Osteocyte (in vitro differentiated cells): Measurements from ENCODE around the gene PTP4A1. TPM values are rescaled to one million over a fixed set of nuclear protein-coding genes. Genes with fewer than 3 reads are reported as not detected.

Experiments
- DNase-seq: peaks from one replicate; pipeline ENCODE4 v3.0.0; 2021; ENCODE audit warnings: mixed read lengths; ENCODE audit not compliant: unreplicated experiment; ENCODE audit errors: extremely low spot score
- H3K27ac Mint-ChIP-seq: one replicate; pipeline ENCODE4 v1.8.0; 2021; ENCODE audit warnings: mild to moderate bottlenecking, mixed read lengths; ENCODE audit not compliant: unreplicated experiment
- H3K27me3 Mint-ChIP-seq: one replicate; pipeline ENCODE4 v1.8.0; 2021; ENCODE audit warnings: mixed read lengths; ENCODE audit not compliant: unreplicated experiment
- H3K36me3 Mint-ChIP-seq: one replicate; pipeline ENCODE4 v1.8.0; 2021; ENCODE audit warnings: mixed read lengths; ENCODE audit not compliant: unreplicated experiment
- H3K4me1 Mint-ChIP-seq: one replicate; pipeline ENCODE4 v1.8.0; 2021; ENCODE audit warnings: mixed read lengths; ENCODE audit not compliant: unreplicated experiment
- H3K4me3 Mint-ChIP-seq: one replicate; pipeline ENCODE4 v1.8.0; 2021; ENCODE audit warnings: mild to moderate bottlenecking, moderate library complexity, mixed read lengths; ENCODE audit not compliant: unreplicated experiment
- H3K9me3 Mint-ChIP-seq: one replicate; pipeline ENCODE4 v1.8.0; 2021; ENCODE audit warnings: mixed read lengths; ENCODE audit not compliant: unreplicated experiment
- CTCF ChIP-seq: fragments of 200-600 bp; sonication (generic); IDR thresholded peaks from 2 replicates; pipeline ENCODE4 v1.5.0; 2021; ENCODE audit warnings: antibody characterized with exemption, mild to moderate bottlenecking, moderate library complexity
- total RNA-seq: library from RNA; stranded (reverse); gene quantifications from 2 replicates; pipeline ENCODE4 v1.2.1, GENCODE V29; 2021

PTP4A1 gene
- total RNA-seq, 1 donor from 2014 or later = 62.4 TPM

GRCh38 chr6:63561288-63561687 lies 11.0 kb upstream of the PTP4A1 start:
- H3K4me1 Mint-ChIP-seq = peaks cover 20% of the 10 kb centered on the region
- H3K27me3 Mint-ChIP-seq = peaks cover 7% of the 10 kb centered on the region
- no peaks in the 10 kb centered on the region for H3K9me3 Mint-ChIP-seq
- TF ChIP-seq CTCF = no peak
- no peak for DNase-seq
- no peak overlapping the region for H3K27ac Mint-ChIP-seq
- H3K36me3 Mint-ChIP-seq = no peaks in the 10 kb centered on the region
- no peak overlapping the region for H3K4me3 Mint-ChIP-seq

DNA sequence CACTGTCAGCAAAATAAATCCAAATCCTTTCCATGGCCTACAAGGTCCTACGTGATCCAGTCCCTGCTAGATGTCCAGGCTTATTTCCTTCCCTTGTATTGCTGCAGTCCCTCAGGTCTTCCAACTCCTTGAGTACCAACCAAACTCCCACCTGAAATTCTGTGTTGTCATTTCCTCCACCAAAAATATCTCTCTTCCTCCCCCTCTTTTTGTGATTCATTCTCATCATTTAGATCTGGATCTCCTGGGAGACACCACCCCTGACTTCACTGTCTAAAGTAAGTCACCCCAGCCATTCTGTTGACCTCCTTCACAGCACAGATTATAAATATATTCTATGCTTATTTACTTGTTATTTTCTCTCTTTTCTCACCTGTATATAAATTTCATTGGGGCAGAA lies 9.0 kb upstream of the PTP4A1 start:
- H3K27ac Mint-ChIP-seq = no peak overlapping the region
- TF ChIP-seq CTCF = no peak
- peaks cover 2% of the 10 kb centered on the region for H3K27me3 Mint-ChIP-seq

GRCh38 chr6:63565058-63565726 lies 7.1 kb upstream of the PTP4A1 start:
- Mint-ChIP-seq H3K27me3 (no peaks in the 10 kb centered on the region), H3K27ac (no peak overlapping the region), H3K4me3 (no peak overlapping the region), H3K9me3 (no peaks in the 10 kb centered on the region), H3K36me3 (no peaks in the 10 kb centered on the region), H3K4me1 (peaks cover 28% of the 10 kb centered on the region)
- no peak for DNase-seq
- TF ChIP-seq CTCF = no peak

More for the DNA sequence above, 9.0 kb upstream of the PTP4A1 start:
- Mint-ChIP-seq H3K4me3 (no peak overlapping the region), H3K36me3 (no peaks in the 10 kb centered on the region), H3K9me3 (no peaks in the 10 kb centered on the region), H3K4me1 (peaks cover 28% of the 10 kb centered on the region)
- no peak for DNase-seq

DNA sequence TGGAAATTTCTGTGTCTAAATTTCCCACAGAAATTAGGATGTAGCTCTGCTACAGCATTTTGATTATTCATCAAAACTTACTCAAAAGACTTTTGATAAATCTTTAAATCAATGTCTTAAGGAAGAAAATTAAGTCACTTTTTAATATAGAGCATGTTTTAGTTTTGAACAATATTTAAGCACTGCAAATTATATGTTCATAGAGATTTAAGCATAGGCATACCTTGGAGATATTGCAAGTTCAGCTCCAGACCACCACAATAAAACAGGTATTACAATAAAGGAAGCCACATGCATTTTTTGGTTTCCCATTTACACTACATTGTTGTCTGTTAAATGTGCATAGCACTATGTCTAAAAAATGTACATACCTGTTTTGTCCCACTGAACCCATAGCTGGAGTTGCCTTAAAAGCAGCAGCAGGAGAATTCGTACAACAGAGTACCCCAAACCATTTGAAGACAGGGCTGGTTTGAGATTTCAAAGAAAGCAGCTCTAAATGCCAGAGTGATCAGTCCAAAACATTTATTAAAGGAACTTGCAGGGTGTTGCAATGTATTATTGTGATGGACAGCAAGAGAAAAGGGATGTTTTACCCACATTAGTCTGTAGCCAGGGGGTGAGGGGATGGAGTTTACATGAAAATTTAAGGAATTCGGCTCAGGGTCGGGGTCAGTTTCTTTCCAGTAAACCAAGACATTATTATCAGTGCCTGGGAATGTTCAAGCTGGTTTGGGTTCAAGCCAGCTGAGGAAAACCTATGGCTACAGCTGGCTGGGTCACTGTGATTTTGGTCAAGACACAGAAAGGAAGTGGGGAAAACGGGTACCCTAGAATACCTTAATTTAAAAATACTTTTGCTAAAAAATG lies 6.3 kb upstream of the PTP4A1 start:
- Mint-ChIP-seq H3K27ac (peak overlapping the region; percentile 64), H3K4me3 (peak overlapping the region; percentile 35), H3K4me1 (peaks cover 24% of the 10 kb centered on the region), H3K9me3 (no peaks in the 10 kb centered on the region), H3K27me3 (no peaks in the 10 kb centered on the region), H3K36me3 (no peaks in the 10 kb centered on the region)
- DNase-seq = no peak
- TF ChIP-seq CTCF = no peak

DNA sequence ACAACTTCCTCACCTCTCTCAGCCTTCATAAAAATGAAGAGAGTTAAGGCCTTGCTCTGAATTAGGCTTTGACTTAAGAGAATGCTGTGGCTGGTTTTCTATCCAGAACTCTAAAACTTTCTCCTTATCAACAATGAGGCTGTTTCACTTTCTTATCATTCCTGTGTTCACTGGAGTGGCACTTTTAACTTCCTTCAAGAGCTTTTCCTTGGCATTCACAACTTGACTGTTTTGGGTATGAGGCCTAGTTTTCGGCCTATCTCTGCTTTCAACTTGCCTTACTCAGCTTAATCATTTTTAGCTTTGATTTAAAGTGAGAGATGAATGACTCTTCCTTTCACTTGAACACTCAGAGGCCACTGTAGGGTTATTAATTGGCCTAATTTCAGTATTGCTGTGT lies 4.3 kb upstream of the PTP4A1 start:
- no peak for DNase-seq
- Mint-ChIP-seq H3K4me3 (no peak overlapping the region), H3K27me3 (no peaks in the 10 kb centered on the region), H3K4me1 (peaks cover 28% of the 10 kb centered on the region), H3K9me3 (no peaks in the 10 kb centered on the region), H3K36me3 (no peaks in the 10 kb centered on the region), H3K27ac (no peak overlapping the region)
- TF ChIP-seq CTCF = no peak
